PC-3 (cell line): Measurements from ENCODE around the gene GIGYF2. TPM values are rescaled to one million over a fixed set of nuclear protein-coding genes. Genes with fewer than 3 reads are reported as not detected.

Experiments
- ATAC-seq: fragments of 200-7000 bp; cut with Tn5 transposase; 2 replicates; pipeline ENCODE4 v1.9.1; 2020; ENCODE audit warnings: mild to moderate bottlenecking, moderate library complexity
- BruUV-seq: library from RNA; stranded (reverse); fragments of 400-500 nt; replicated peaks from 2 replicates; lab custom pipeline; 2021; lab: Mats Ljungman, UMichigan
- CTCF ChIA-PET: fragments of 300-600 bp; sonication (Branson Sonifier 250); formaldehyde crosslinking; loops from one replicate; lab custom pipeline; 2022; ENCODE audit warnings: antibody characterized with exemption; lab: Charles Lee
- POLR2A ChIA-PET: fragments of 300-600 bp; sonication (Branson Sonifier 250); formaldehyde crosslinking; loops from one replicate; lab custom pipeline; 2022; ENCODE audit warnings: antibody characterized with exemption; ENCODE audit not compliant: unreplicated experiment; lab: Charles Lee
- DNase-seq: peaks from one replicate; pipeline ENCODE4 v3.0.0-alpha.2; 2015
- H2AFZ ChIP-seq: fragments of 300-600 bp; sonication (generic); 2 replicates; pipeline ENCODE4 v1.6.0; 2016; ENCODE audit warnings: antibody characterized with exemption, low read length
- H3F3A ChIP-seq: fragments of 300-600 bp; sonication (generic); one replicate; pipeline ENCODE4 v1.6.0; 2017; ENCODE audit warnings: antibody characterized with exemption, low read length, control low read depth, mild to moderate bottlenecking; ENCODE audit not compliant: unreplicated experiment
- H3K27ac ChIP-seq: fragments of 300-600 bp; sonication (generic); 2 replicates; pipeline ENCODE4 v1.5.1; 2016; ENCODE audit warnings: mild to moderate bottlenecking, low read length
- H3K27me3 ChIP-seq: fragments of 300-600 bp; sonication (generic); 2 replicates; pipeline ENCODE4 v1.6.1; 2016; ENCODE audit warnings: low read length, mixed read lengths
- H3K36me3 ChIP-seq: fragments of 300-600 bp; sonication (generic); 2 replicates; pipeline ENCODE4 v1.6.1; 2016; ENCODE audit warnings: low read depth, mixed run types, low read length, mixed read lengths
- H3K4me1 ChIP-seq: fragments of 300-600 bp; sonication (generic); 2 replicates; pipeline ENCODE4 v1.5.1; 2016; ENCODE audit warnings: low read length; ENCODE audit not compliant: insufficient read depth
- H3K4me2 ChIP-seq: fragments of 300-600 bp; sonication (generic); 2 replicates; pipeline ENCODE4 v1.6.0; 2016; ENCODE audit warnings: low read length
- H3K4me3 ChIP-seq: fragments of 300-600 bp; sonication (generic); 2 replicates; pipeline ENCODE4 v1.5.1; 2016; ENCODE audit warnings: mild to moderate bottlenecking, low read length, mixed read lengths
- H3K79me2 ChIP-seq: fragments of 300-600 bp; sonication (generic); 2 replicates; pipeline ENCODE4 v1.6.1; 2017; ENCODE audit warnings: low read length, mixed read lengths
- H3K9ac ChIP-seq: fragments of 300-600 bp; sonication (generic); 2 replicates; pipeline ENCODE4 v1.6.0; 2016; ENCODE audit warnings: mild to moderate bottlenecking, low read length
- H3K9me2 ChIP-seq: fragments of 300-600 bp; sonication (generic); replicated peaks from 2 replicates; pipeline ENCODE4 v1.6.1; 2016; ENCODE audit warnings: mixed run types, low read length, mixed read lengths
- H3K9me3 ChIP-seq: fragments of 300-600 bp; sonication (generic); 2 replicates; pipeline ENCODE4 v1.6.1; 2016; ENCODE audit warnings: low read length, mixed read lengths
- H4K20me1 ChIP-seq: fragments of 300-600 bp; sonication (generic); 2 replicates; pipeline ENCODE4 v1.6.1; 2016; ENCODE audit warnings: low read length, mixed read lengths
- CTCF ChIP-seq: fragments of 300-600 bp; sonication (generic); conservative IDR thresholded peaks from 2 replicates; pipeline ENCODE4 v1.5.1; 2017; ENCODE audit warnings: antibody characterized with exemption, low read depth, mild to moderate bottlenecking, low read length
- EZH2 ChIP-seq: fragments of 300-600 bp; sonication (generic); IDR thresholded peaks from one replicate; pipeline ENCODE4 v1.6.1; 2017; ENCODE audit warnings: antibody characterized with exemption, mild to moderate bottlenecking, low read length; ENCODE audit not compliant: unreplicated experiment
- EZH2phosphoT487 ChIP-seq: fragments of 300-600 bp; sonication (generic); IDR thresholded peaks from 2 replicates; pipeline ENCODE4 v1.6.1; 2018; ENCODE audit warnings: mild to moderate bottlenecking, antibody characterized with exemption, low read length, borderline replicate concordance
- intact Hi-C: fragments of 100-400 bp; cut with micrococcal nuclease; formaldehyde crosslinking; loops from 2 replicates; pipeline ENCODE4 v1.9.0; 2023
- total RNA-seq: library from RNA; depleted of rRNA; stranded (reverse); fragments of >200 nt; gene quantifications from 2 replicates; pipeline ENCODE4 v1.2.3, GENCODE V29; 2014

The GIGYF2 gene
- total RNA-seq, 1 experiment from 2014 or later: 41.3 TPM

- POLR2A ChIA-PET: no interaction called here
- Histone ChIP-seq H3K4me2 (no peak overlapping the region), H3K36me3 (peaks cover 10% of the 10 kb centered on the region), H2AFZ (no peak overlapping the region), H3K9me2 (no peaks in the 10 kb centered on the region), H4K20me1 (no peaks in the 10 kb centered on the region), H3K27ac (no peak overlapping the region), H3K4me3 (no peak overlapping the region), H3K4me1 (peaks cover 10% of the 10 kb centered on the region; the same call in 1 of the 2 replicates), H3F3A (no peaks in the 10 kb centered on the region), H3K27me3 (no peaks in the 10 kb centered on the region), H3K9ac (no peak overlapping the region), H3K9me3 (no peaks in the 10 kb centered on the region), H3K79me2 (no peaks in the 10 kb centered on the region)
- intact Hi-C loops: no loop called here
- BruUV-seq: no TSS peak
- DNase-seq (peak; percentile 60), ATAC-seq (peak; percentile 13; the same call in 1 of the 2 replicates)
- no peak for TF ChIP-seq EZH2
- no peak for TF ChIP-seq EZH2phosphoT487
- no peak for TF ChIP-seq CTCF
- CTCF ChIA-PET: no interaction called here
These were observed 188.3 kb downstream of the GIGYF2 start for GRCh38 chr2:232885264-232885961.

GRCh38 chr2:232886176-232886575, 189.0 kb downstream of the GIGYF2 start:
- H3K9me3 ChIP-seq: no peaks in the 10 kb centered on the region
- H3K27me3 ChIP-seq: no peaks in the 10 kb centered on the region
- POLR2A ChIA-PET: no interaction called here
- intact Hi-C loops: no loop called here
- no peaks in the 10 kb centered on the region for H3K9me2 ChIP-seq
- H3K79me2 ChIP-seq: no peaks in the 10 kb centered on the region
- no peak overlapping the region for H3K27ac ChIP-seq
- H3K9ac ChIP-seq: no peak overlapping the region
- H3K4me1 ChIP-seq: peaks cover 10% of the 10 kb centered on the region; the same call in 1 of the 2 replicates
- no peak overlapping the region for H2AFZ ChIP-seq
- CTCF ChIA-PET: no interaction called here
- no peak overlapping the region for H3K4me2 ChIP-seq
- DNase-seq (no peak), ATAC-seq (no peak)
- H3K36me3 ChIP-seq: peaks cover 10% of the 10 kb centered on the region
- BruUV-seq: no TSS peak
- H3F3A ChIP-seq: no peaks in the 10 kb centered on the region
- no peaks in the 10 kb centered on the region for H4K20me1 ChIP-seq
- TF ChIP-seq CTCF: no peak
- no peak for TF ChIP-seq EZH2phosphoT487
- TF ChIP-seq EZH2: no peak
- no peak overlapping the region for H3K4me3 ChIP-seq

- DNase-seq: no peak
- Histone ChIP-seq H4K20me1 (no peaks in the 10 kb centered on the region), H3K27ac (no peak overlapping the region), H3K4me1 (peaks cover 10% of the 10 kb centered on the region; the same call in 1 of the 2 replicates), H3K36me3 (peaks cover 10% of the 10 kb centered on the region), H3K4me3 (no peak overlapping the region), H3K9me2 (no peaks in the 10 kb centered on the region), H3K4me2 (no peak overlapping the region), H3K79me2 (no peaks in the 10 kb centered on the region), H3K27me3 (no peaks in the 10 kb centered on the region), H3K9ac (no peak overlapping the region), H3K9me3 (no peaks in the 10 kb centered on the region), H2AFZ (no peak overlapping the region), H3F3A (no peaks in the 10 kb centered on the region)
- BruUV-seq: no TSS peak
- no peak for TF ChIP-seq EZH2
- no peak for TF ChIP-seq CTCF
- TF ChIP-seq EZH2phosphoT487: no peak
- CTCF ChIA-PET: no interaction called here
- ATAC-seq: no peak
- intact Hi-C loops: no loop called here
- POLR2A ChIA-PET: no interaction called here
These were observed 189.5 kb downstream of the GIGYF2 start for GRCh38 chr2:232886632-232887031.
